Testis (tissue), 2 donors: Measurements from ENCODE around the gene SLC16A10.

Experiments used
- POLR2A ChIP-seq: fragments of 450-650 bp; IDR thresholded peaks from one replicate; pipeline ENCODE4 v1.6.1; 2017; ENCODE audit warnings: antibody characterized with exemption, mild to moderate bottlenecking, moderate library complexity
- TF ChIP-seq, protein P1 (sequence below), 3 experiments: fragments of 450-650 bp in 2 of 3; fragments of 200-600 bp in 1 of 3; sonication (generic) in 1 of 3; IDR thresholded peaks; one replicate each; pipeline ENCODE4 v1.5.1; 2016 to 2019; ENCODE audit warnings: antibody characterized with exemption in 3 of 3, mild to moderate bottlenecking in 2 of 3, moderate library complexity in 1 of 3

DNA sequence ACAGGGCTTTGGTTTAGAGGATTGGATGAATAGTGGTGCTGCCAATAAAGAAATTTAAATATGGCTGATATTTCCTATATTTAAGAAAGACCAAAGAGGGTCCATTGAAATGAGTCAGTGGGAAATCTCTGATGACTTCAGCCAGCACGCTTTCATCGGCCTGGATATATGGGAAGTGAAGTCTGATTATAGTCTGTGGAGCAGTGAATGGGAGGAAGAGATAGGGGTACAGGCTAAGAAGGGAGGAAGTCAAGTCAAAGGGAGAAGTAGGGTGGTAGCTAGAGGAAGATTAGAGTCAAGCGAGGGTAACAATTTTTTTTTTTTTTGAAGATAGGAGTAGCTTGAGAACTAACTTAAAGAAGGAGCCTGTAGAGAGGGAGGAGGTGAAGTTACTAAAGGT is 22.7 kb downstream of the SLC16A10 start:
- TF ChIP-seq, protein P1, sequence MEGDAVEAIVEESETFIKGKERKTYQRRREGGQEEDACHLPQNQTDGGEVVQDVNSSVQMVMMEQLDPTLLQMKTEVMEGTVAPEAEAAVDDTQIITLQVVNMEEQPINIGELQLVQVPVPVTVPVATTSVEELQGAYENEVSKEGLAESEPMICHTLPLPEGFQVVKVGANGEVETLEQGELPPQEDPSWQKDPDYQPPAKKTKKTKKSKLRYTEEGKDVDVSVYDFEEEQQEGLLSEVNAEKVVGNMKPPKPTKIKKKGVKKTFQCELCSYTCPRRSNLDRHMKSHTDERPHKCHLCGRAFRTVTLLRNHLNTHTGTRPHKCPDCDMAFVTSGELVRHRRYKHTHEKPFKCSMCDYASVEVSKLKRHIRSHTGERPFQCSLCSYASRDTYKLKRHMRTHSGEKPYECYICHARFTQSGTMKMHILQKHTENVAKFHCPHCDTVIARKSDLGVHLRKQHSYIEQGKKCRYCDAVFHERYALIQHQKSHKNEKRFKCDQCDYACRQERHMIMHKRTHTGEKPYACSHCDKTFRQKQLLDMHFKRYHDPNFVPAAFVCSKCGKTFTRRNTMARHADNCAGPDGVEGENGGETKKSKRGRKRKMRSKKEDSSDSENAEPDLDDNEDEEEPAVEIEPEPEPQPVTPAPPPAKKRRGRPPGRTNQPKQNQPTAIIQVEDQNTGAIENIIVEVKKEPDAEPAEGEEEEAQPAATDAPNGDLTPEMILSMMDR (IDR thresholded peaks at IDR 0.05): no peak
- TF ChIP-seq POLR2A: no peak
